H9 (cell line): ENCODE data around the gene IFT27. TPM values are rescaled to one million over a fixed set of nuclear protein-coding genes. Genes with fewer than 3 reads are reported as not detected.

Experiments
- DNase-seq: peaks from one replicate; pipeline ENCODE4 v3.0.0-alpha.2; 2017
- H2AFZ ChIP-seq: one replicate; pipeline ENCODE4 v1.6.1; 2013; ENCODE audit warnings: mild to moderate bottlenecking, low read length, control low read depth, moderate library complexity
- H2AK5ac ChIP-seq: 2 replicates; pipeline ENCODE4 v1.6.1; 2013; ENCODE audit warnings: low read length, control low read depth, mixed read lengths; ENCODE audit not compliant: insufficient read length
- H2BK120ac ChIP-seq: one replicate; pipeline ENCODE4 v1.6.1; 2013; ENCODE audit warnings: low read depth, mild to moderate bottlenecking, low read length, control low read depth, inconsistent platforms; ENCODE audit not compliant: poor library complexity, severe bottlenecking
- H2BK12ac ChIP-seq: 2 replicates; pipeline ENCODE4 v1.6.1; 2013; ENCODE audit warnings: low read length, control low read depth, mixed read lengths, low read depth; ENCODE audit not compliant: insufficient read length
- H2BK15ac ChIP-seq: 2 replicates; pipeline ENCODE4 v1.6.1; 2013; ENCODE audit warnings: low read depth, low read length, control low read depth
- H2BK20ac ChIP-seq: one replicate; pipeline ENCODE4 v1.6.1; 2013; ENCODE audit warnings: low read depth, mild to moderate bottlenecking, low read length, control low read depth, inconsistent platforms; ENCODE audit not compliant: poor library complexity, severe bottlenecking
- H2BK5ac ChIP-seq: 2 replicates; pipeline ENCODE4 v1.6.1; 2013; ENCODE audit warnings: low read length, control low read depth, mixed read lengths; ENCODE audit not compliant: insufficient read length
- H3K14ac ChIP-seq: 2 replicates; pipeline ENCODE4 v1.6.1; 2013; ENCODE audit warnings: low read length, control low read depth; ENCODE audit not compliant: insufficient read depth
- H3K18ac ChIP-seq: 2 replicates; pipeline ENCODE4 v1.6.1; 2013; ENCODE audit warnings: low read depth, mild to moderate bottlenecking, mixed read lengths, low read length, control low read depth; ENCODE audit not compliant: insufficient read length
- H3K23ac ChIP-seq: 2 replicates; pipeline ENCODE4 v1.6.1; 2013; ENCODE audit warnings: low read length, control low read depth, mixed read lengths, low read depth; ENCODE audit not compliant: insufficient read length
- H3K23me2 ChIP-seq: 2 replicates; pipeline ENCODE4 v1.6.1; 2013; ENCODE audit warnings: low read depth, mild to moderate bottlenecking, mixed read lengths, low read length, control low read depth; ENCODE audit not compliant: insufficient read length, poor library complexity, severe bottlenecking
- H3K27ac ChIP-seq: 2 replicates; pipeline ENCODE4 v1.5.1; 2013; ENCODE audit warnings: low read length, control low read depth, mixed read lengths, low read depth; ENCODE audit not compliant: insufficient read length
- H3K27me3 ChIP-seq: 2 replicates; pipeline ENCODE4 v1.6.1; 2013; ENCODE audit warnings: low read length, control low read depth, inconsistent platforms; ENCODE audit not compliant: insufficient read depth
- H3K4ac ChIP-seq: 2 replicates; pipeline ENCODE4 v1.6.1; 2013; ENCODE audit warnings: low read depth, mild to moderate bottlenecking, control low read depth, inconsistent platforms, low read length, moderate library complexity
- H3K4me1 ChIP-seq: 2 replicates; pipeline ENCODE4 v1.6.1; 2013; ENCODE audit warnings: low read length, control low read depth, inconsistent platforms; ENCODE audit not compliant: insufficient read depth
- H3K4me2 ChIP-seq: 2 replicates; pipeline ENCODE4 v1.6.1; 2013; ENCODE audit warnings: low read length, control low read depth, mixed read lengths; ENCODE audit not compliant: insufficient read length, insufficient read depth
- H3K56ac ChIP-seq: 2 replicates; pipeline ENCODE4 v1.6.1; 2013; ENCODE audit warnings: low read depth, mild to moderate bottlenecking, mixed read lengths, low read length, control low read depth; ENCODE audit not compliant: insufficient read length
- H3K79me1 ChIP-seq: 2 replicates; pipeline ENCODE4 v1.6.1; 2013; ENCODE audit warnings: low read depth, mild to moderate bottlenecking, moderate library complexity, low read length, control low read depth, inconsistent platforms; ENCODE audit not compliant: insufficient read depth, poor library complexity, severe bottlenecking
- H3K79me2 ChIP-seq: 2 replicates; pipeline ENCODE4 v1.6.1; 2013; ENCODE audit warnings: low read length, control low read depth, inconsistent platforms; ENCODE audit not compliant: insufficient read depth
- H3K9ac ChIP-seq: 2 replicates; pipeline ENCODE4 v1.6.1; 2013; ENCODE audit warnings: low read length, control low read depth, mixed read lengths; ENCODE audit not compliant: insufficient read length; ENCODE audit errors: extremely low read depth
- H3K9me3 ChIP-seq: one replicate; pipeline ENCODE4 v1.6.1; 2013; ENCODE audit warnings: low read depth, low read length, inconsistent platforms; ENCODE audit not compliant: control insufficient read depth
- H3T11ph ChIP-seq: one replicate; pipeline ENCODE4 v1.6.1; 2013; ENCODE audit warnings: mild to moderate bottlenecking, low read length, control low read depth, inconsistent platforms
- H4K20me1 ChIP-seq: one replicate; pipeline ENCODE4 v1.6.1; 2013; ENCODE audit not compliant: control insufficient read depth, insufficient read length, insufficient read depth
- H4K5ac ChIP-seq: 2 replicates; pipeline ENCODE4 v1.6.1; 2013; ENCODE audit warnings: low read depth, mild to moderate bottlenecking, mixed read lengths, low read length, control low read depth; ENCODE audit not compliant: insufficient read length
- H4K8ac ChIP-seq: replicated peaks from 2 replicates; pipeline ENCODE4 v1.6.1; 2013; ENCODE audit warnings: low read length, control low read depth, mixed read lengths, low read depth; ENCODE audit not compliant: insufficient read length
- H4K91ac ChIP-seq: 2 replicates; pipeline ENCODE4 v1.6.1; 2013; ENCODE audit warnings: low read depth, mild to moderate bottlenecking, moderate library complexity, mixed read lengths, low read length, control low read depth; ENCODE audit not compliant: insufficient read length
- H3K27ac Mint-ChIP-seq, 3 experiments: 2 replicates in 2 of 3; 3 replicates in 1 of 3; pipeline ENCODE4 v1.8.0; 2020 to 2021; ENCODE audit warnings: mixed read lengths in 3 of 3, mild to moderate bottlenecking in 1 of 3, moderate library complexity in 1 of 3
- H3K27me3 Mint-ChIP-seq: 2 replicates; pipeline ENCODE4 v1.8.0; 2021; ENCODE audit warnings: low read depth, mild to moderate bottlenecking, moderate library complexity, mixed read lengths
- H3K36me3 Mint-ChIP-seq, 3 experiments: 2 replicates in 2 of 3; 3 replicates in 1 of 3; pipeline ENCODE4 v1.8.0; 2020 to 2021; ENCODE audit warnings: low read depth in 3 of 3, mixed read lengths in 3 of 3; ENCODE audit not compliant: insufficient read depth in 1 of 3
- H3K4me1 Mint-ChIP-seq, 2 experiments: 2 replicates each; pipeline ENCODE4 v1.8.0; 2020; ENCODE audit warnings: mixed read lengths in 2 of 2
- H3K4me3 Mint-ChIP-seq, 2 experiments: 2 replicates in 1 of 2; 3 replicates in 1 of 2; pipeline ENCODE4 v1.8.0; 2020 to 2021; ENCODE audit warnings: mild to moderate bottlenecking in 2 of 2, mixed read lengths in 2 of 2, moderate library complexity in 1 of 2
- H3K9me3 Mint-ChIP-seq, 2 experiments: 2 replicates in 1 of 2; 3 replicates in 1 of 2; pipeline ENCODE4 v1.8.0; 2020; ENCODE audit warnings: mild to moderate bottlenecking in 2 of 2, mixed read lengths in 2 of 2, moderate library complexity in 1 of 2
- WGBS: extraction: QIAGEN DNeasy Blood & Tissue Kit; methylation state at CpG from one replicate; pipeline ENCODE4 v1.1.7; 2013; ENCODE audit warnings: missing lambda C conversion rate, low lambda C conversion rate, mixed read lengths; ENCODE audit not compliant: insufficient read length; ENCODE audit errors: extremely low coverage; 5-methylcytosine and 5-hydroxymethylcytosine counted together
- total RNA-seq: library from RNA; stranded (reverse); gene quantifications from 2 replicates; pipeline ENCODE4 v1.2.1, GENCODE V29; 2021
- TF ChIP-seq, protein P1 (sequence below): fragments of 200-600 bp; sonication (generic); conservative IDR thresholded peaks from 3 replicates; pipeline ENCODE4 v1.8.0; 2021; ENCODE audit warnings: antibody characterized with exemption, mild to moderate bottlenecking

The IFT27 gene
- total RNA-seq, 1 experiment from 2014 or later, result 43.4 TPM

DNA sequence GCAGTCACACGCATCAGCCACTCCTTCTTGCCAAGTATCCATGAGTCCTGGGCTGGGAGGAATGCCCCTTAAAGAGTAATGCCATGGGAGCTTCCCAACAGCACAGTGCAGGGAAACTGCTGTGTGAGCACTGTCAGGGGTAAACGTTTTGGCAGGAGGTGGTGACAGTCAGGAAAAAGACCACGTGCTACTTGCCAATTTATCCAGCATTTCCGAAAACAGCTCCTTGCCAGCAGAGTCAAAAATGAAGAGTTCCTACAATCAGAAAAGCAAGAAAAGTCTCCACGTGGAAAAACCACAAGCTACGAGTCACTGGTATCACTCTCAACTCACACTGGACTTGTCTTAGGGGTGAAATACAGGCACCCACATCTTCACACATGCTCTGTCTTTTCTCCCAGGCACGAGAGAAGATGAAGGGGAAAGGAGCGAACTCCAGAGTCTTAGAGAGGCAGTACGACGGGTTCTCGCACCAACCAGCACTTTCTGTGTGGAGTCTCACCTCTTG, 9.9 kb downstream of the IFT27 start:
- no peak overlapping the region; the same call in 1 of the 2 replicates for H3K14ac ChIP-seq
- H3K79me2 ChIP-seq, result no peaks in the 10 kb centered on the region
- no peak overlapping the region for H4K5ac ChIP-seq
- no peak overlapping the region for H3K56ac ChIP-seq
- no peaks in the 10 kb centered on the region for H3K79me1 ChIP-seq
- H3K9ac ChIP-seq, result no peak overlapping the region
- no peak overlapping the region for H3T11ph ChIP-seq
- H3K23me2 ChIP-seq, result no peaks in the 10 kb centered on the region
- Mint-ChIP-seq H3K4me1 (peaks cover 11 to 15% of the 10 kb centered on the region in 2 experiments), H3K27ac (no peak overlapping the region), H3K9me3 (no peaks in the 10 kb centered on the region), H3K4me3 (no peak overlapping the region), H3K36me3 (peaks cover 9 to 46% (median 34%) of the 10 kb centered on the region in 3 experiments; a peak in 6 of 7 replicates), H3K27me3 (no peaks in the 10 kb centered on the region)
- no peaks in the 10 kb centered on the region for H3K9me3 ChIP-seq
- H3K18ac ChIP-seq, result no peak overlapping the region
- H2BK15ac ChIP-seq, result no peak overlapping the region
- H2AFZ ChIP-seq, result no peak overlapping the region
- H2BK120ac ChIP-seq, result no peak overlapping the region
- H2BK12ac ChIP-seq, result no peak overlapping the region
- H2BK20ac ChIP-seq, result no peak overlapping the region
- no peak overlapping the region for H4K8ac ChIP-seq
- TF ChIP-seq, protein P1, sequence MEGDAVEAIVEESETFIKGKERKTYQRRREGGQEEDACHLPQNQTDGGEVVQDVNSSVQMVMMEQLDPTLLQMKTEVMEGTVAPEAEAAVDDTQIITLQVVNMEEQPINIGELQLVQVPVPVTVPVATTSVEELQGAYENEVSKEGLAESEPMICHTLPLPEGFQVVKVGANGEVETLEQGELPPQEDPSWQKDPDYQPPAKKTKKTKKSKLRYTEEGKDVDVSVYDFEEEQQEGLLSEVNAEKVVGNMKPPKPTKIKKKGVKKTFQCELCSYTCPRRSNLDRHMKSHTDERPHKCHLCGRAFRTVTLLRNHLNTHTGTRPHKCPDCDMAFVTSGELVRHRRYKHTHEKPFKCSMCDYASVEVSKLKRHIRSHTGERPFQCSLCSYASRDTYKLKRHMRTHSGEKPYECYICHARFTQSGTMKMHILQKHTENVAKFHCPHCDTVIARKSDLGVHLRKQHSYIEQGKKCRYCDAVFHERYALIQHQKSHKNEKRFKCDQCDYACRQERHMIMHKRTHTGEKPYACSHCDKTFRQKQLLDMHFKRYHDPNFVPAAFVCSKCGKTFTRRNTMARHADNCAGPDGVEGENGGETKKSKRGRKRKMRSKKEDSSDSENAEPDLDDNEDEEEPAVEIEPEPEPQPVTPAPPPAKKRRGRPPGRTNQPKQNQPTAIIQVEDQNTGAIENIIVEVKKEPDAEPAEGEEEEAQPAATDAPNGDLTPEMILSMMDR, result no peak
- no peak overlapping the region for H2AK5ac ChIP-seq
- H3K27ac ChIP-seq, result no peak overlapping the region
- H4K91ac ChIP-seq, result no peak overlapping the region
- no peak overlapping the region for H3K4me2 ChIP-seq
- no peak overlapping the region for H2BK5ac ChIP-seq
- no CpG with 5 or more reads among the region's 11 CpGs for WGBS
- H4K20me1 ChIP-seq, result no peaks in the 10 kb centered on the region
- H3K27me3 ChIP-seq, result no peaks in the 10 kb centered on the region
- no peak overlapping the region for H3K4ac ChIP-seq
- DNase-seq, result no peak
- no peaks in the 10 kb centered on the region for H3K4me1 ChIP-seq
- H3K23ac ChIP-seq, result no peak overlapping the region
